HG03103 (cell line): Measurements from ENCODE around the gene GAP43.

Source experiments
- ATAC-seq: cut with Tn5 transposase; IDR thresholded peaks from one replicate; pipeline ENCODE4 v1.9.1; 2021; ENCODE audit warnings: low read depth; ENCODE audit not compliant: unreplicated experiment

The GAP43 gene

DNA sequence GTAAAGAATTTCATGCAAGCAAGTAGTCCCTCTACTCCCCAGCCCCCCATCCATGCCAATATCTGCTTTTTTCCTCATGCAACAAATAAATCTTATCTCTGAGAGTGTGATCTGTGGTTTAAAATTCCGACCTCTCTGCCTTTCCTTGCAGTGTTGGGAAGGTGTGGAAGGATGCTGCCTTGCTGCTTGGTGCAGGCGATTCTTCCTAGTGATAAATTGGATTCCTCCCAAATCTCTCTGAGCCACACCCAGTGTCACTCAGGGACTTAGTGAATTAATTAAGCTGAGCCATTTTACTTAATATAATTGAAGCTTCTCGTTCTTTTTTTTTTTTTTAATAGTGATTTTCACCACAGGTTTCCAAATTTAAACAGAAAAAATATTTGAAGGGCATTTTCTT is 3.4 kb downstream of the GAP43 start:
- no peak for ATAC-seq

DNA sequence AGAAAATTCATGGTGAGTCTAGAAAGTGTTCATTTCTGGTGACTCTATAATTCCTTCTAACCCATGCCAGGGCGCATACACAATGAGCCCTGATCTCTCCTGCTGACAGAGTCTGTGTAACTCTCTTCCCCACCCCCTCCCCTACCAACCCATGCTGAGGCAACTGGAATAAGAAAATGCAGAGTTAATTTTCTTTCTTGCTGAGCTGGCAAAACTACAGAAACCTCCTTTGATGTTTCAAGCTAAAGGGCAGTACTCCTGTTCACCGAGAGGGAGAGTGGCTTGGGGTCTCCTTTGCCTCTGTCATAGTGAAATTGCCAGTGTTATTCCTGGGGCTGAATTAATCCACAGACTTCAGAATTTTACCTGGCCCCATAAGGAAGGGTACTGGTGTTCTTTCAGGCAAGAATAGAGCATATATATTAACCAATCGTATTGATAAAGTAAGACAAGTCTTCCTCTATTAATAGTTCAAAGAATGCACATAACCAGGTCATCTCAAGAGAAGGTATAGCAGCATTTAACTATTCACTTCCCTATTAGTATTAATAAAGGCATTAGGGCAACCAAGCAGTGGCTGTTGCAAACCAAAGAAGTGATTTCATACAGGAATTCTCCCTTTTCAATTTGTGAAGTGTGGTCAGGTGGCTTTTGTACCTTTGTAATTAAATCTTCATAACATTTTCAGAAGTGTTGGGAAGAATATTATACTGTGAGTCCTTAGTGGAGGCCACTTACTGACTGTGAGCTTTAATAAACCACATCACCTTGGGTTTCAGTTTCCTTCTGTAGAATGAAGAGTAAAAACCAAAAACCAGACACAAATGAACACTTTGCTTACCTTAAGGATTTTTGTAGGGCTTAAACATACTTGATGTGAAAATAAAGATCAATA is 4.1 kb downstream of the GAP43 start:
- ATAC-seq: peak; percentile 84

DNA sequence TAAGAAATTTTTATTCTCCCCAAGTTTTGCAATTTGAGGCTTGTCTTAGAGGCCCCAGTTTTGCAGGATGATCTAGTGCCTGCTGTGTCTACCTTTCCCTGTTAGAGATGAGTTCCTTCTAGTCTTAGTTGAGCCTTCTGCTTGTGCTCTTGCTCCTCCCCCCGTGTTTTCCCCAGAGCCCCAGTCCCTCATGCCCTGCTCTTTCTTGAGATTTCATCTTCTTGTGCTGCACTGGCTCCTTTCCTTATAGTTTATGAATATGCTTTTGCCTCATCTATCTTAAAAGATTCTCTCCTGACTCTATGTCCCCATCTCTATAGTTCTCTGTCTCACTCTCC is 4.7 kb downstream of the GAP43 start:
- peak; percentile 33 for ATAC-seq

DNA sequence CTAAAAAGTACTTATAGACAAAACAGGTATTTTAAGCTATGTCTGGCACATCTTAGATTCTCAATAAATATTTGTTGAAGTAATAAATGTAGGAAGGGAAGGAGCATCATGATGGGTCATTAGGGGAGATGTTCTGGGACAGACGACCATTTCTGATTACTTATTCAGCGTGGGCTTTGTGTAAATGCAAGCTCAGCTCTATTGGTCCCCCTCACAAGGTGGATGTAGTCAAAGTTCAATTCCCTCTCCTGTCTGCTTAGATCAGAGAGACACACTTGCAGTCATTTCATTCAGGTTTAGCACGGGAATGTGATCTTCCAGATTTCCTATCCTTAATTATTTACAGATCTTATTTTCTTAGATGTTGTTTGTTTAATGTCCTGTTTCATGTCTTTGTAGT is 7.5 kb downstream of the GAP43 start:
- no peak for ATAC-seq

DNA sequence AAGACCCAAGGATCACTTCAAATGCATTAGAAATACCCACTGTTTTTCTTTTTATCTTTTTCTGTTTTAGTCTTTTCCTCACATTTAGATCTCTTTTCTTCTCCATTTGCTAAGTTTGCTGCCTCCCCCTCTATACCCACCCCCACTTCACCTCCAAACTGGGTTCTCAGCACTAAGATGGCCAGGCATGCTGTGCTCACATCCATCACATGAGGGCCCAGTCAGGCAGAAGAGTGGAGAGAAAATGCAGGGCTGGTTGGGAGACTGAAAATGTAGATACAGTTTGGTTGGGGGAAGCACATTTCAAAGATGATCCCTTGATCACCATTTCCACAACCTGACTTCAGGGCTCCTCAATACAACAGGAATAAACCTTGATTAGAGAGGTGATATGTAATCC is 8.7 kb downstream of the GAP43 start:
- no peak for ATAC-seq

DNA sequence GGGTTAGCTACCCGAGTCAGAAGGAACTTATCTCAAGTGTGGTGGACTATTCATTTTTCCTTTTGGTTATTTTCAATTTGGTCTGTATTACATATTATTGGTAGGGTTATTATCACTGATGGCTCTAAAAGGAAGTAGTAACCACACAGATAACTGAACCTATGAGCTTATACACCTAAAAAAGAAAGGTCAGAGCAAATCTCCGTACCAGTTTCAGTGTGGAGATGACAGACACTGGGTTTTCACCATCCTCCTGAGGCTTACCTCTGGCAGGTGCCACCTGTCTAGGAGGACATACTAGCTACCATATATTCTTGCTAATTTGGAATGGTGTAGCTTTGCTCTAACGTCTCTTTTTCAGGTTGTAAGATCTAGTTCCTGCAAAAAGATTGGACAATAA is 10.2 kb downstream of the GAP43 start:
- no peak for ATAC-seq

DNA sequence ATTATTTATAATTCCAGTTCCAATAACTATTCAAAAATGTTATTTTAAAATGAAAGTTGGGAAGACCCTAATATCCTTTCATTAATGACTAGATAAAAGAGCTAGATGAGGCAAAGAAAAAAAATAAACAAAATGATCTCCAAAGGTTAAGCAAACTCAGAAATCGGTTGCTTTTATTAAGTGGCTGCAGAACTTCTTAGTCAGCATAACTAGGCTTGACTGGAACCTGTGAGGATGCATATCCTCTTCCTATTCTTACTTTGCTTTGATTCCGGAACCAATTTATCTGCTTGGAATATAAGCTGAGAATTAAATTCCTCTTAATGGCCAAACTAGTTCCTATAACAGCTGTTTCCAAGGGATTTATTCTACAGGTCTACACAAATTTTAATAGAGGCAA is 10.7 kb downstream of the GAP43 start:
- ATAC-seq: no peak

DNA sequence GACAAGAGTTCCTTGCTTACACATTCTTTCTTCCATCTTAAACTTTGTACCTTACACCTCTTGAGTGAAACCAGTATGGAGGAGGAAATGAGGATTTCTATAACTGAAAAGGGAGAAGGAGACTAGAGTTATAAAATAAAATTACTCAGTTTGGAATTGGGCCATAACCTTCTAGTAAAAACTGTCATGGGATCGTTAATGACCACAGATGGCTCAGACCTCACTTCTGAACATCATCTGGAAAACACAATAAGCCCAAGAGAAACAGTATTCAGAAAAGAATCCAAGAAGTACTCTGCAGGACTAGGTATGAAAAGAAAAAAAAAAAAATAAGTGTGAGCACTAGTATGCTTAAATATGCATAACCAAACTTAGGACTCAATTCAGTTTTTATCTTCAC is 12.1 kb downstream of the GAP43 start:
- no peak for ATAC-seq

DNA sequence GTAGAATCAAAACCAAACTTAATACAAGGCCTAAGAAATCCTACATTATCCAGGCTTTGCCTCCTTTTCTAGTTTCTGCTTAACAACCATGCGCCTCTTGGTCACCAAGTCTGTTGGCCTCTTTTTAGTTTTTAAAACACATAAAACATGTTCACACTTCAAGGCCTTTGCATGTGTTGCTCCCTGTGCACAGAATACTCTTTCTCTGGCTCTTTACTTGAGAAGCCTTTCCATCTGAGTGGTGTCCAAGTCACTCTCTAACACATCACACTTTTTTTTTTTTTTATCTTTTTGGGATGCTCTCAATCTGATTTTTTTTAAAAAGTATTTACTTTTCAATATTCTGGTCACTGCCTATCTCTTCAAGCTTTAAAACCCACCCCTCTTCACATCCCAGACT is 14.9 kb downstream of the GAP43 start:
- ATAC-seq: no peak

DNA sequence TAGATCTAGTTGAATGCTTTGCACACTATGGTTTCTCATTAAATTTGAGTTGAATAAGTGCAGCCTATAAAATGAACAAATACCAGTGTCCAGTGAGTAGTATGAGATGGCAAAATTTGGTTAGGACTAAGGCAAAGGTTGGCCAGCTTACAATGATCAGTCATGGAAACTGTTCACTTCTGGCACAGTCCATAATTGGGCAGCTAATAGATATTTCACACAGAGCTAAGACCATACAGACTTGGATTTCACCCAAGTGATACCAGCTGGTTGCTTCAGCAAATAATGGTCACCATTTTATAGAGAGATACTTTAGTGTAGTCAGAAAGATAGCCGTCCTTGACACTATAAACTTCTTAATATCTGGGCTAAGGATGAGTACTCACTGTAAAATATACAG is 15.7 kb downstream of the GAP43 start:
- ATAC-seq: no peak

DNA sequence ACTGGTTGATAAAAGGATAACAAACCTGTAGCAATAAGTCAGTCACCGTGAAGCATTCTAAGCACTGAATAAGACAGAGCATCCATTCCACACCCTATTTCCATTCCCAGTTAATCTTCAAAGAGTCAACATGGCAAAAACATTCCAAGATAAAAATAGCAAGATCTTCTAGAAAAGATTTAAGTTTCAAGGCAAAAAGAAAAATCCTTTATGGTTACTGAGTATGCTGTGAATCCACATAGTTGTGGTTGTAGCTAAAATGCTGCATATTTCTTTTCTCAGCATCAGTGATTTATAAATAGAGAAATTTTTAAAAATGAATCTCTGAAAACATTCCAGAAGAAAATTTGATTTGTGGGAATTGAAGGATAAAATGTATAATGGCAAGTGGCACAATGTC is 21.1 kb downstream of the GAP43 start:
- ATAC-seq: no peak

DNA sequence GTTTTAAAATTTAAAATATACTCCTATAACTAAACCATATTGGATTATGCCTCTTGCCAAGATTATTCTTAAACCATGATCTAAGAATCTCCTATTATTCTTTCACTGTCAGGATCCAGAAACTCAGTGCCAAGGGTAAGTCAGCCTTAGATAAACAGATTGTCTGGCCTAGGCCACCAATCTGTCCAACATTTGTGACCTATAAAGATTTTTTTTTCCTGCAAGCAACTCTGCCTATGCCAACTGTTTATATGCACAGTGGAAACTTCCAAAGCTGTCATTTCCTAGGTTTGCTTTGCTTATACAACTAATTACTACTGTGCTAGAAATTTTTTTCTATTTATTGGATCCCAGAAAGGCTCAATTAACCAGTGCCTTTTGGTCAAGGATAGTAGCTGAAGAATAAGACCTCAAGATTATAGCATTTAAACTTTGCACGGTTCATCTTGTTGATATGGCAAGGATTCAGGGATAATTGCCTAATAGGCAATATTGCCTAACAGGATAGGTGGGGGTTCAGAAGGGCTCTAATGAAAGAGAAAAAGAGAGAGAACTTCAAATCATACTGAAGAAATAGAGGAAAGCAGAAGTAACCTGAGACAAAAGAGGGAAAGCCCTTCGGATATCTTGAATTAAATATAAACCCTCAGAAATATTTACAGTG is 22.8 kb downstream of the GAP43 start:
- no peak for ATAC-seq

DNA sequence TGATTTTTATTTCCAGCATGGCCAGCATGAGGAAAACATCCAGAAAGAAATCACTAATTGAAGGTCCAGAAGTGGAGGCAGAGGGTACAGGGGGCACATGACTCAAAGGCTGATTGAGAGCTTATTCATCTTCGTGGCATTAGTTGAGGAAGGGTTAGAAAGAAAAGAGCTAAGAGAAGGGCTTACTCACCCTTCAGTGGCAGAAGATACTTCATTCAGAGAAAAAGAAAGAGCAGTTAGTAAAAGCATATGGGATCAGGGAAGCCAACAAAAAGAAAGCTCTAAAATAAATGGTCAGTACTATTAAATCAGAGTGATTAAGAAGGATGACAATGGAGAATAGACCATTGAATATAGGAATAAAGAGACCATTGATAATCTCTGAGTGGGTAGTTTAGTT is 25.2 kb downstream of the GAP43 start:
- no peak for ATAC-seq

DNA sequence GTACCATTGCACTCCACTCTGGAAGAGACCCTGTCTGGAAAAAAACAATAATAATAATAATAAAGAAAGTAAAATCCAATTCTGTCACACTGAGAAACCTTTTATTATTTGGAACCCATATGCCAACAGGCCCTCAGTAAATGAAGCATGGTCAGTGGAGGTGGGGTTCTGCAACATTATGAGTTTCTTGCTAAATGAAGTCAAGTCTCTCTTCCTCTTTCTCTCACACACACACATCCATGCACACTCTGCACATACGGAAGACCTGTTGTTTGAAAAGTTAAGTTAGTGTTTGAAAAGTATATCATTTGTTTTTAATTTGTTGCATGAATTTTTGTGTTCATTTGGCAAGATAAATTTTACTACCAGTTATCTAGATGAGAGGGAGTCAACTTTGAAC is 27.8 kb downstream of the GAP43 start:
- ATAC-seq: peak; percentile 68

DNA sequence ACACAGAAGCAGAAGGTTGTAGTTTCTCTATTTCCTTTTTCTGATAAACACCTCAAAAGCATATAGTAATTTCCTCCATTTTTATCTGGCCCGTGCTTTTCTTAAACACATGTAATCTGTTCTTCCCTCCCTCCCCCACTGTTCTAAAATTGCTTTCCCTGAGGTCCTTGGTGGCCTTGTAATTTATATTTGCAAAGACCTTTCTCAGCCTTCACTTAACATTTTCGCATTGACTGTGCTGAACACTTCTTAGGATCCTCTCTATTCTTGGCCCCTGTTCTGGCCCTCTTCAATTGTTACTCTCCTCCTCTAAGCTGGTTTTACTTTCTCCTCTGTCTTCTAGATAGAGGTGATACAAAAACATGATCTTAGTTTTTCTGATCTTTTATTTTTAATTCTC is 28.3 kb downstream of the GAP43 start:
- ATAC-seq: peak; percentile 38

DNA sequence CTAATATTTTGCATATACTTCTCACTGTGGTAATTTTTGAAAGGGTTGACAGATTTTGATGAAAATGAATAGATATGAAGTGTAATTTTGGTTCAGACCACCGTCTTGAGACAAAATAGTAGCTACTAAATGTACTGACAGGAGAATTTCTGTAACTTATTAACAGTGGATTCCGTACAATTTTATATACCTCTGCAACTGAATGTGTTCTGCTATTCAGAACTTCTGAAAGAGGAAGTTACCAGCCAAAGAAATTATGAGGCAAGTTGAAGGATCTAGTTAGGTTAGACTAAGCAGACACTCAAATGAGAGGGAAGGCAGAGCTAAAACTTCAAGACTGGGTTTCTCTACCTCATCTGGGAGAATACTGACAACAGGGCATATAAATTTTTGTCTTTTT is 29.4 kb downstream of the GAP43 start:
- ATAC-seq: peak; percentile 51

DNA sequence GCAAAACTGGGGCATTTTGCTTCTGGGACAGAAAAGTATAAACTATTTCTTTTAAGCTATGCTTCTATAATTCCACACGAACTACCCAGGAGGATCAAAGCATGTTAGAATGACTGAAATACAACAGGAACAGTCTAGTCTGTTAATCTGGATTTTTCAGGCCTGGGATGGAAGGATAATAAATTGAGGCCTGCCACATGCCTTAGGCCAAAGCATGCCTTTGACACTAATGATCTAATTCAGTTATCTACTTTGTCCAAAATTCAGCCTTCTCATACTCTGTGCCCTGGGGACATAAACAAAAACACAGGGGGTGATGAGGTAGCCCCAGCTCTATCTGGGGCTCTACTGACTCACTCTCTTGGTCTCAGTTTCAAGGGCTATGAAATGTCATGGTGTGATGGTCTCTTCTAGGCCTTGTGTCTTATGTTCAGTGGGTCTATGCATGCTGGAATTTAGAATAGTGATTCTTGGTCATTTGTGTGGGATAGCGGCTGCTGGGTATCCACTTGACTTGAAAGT is 32.5 kb downstream of the GAP43 start:
- ATAC-seq: no peak

DNA sequence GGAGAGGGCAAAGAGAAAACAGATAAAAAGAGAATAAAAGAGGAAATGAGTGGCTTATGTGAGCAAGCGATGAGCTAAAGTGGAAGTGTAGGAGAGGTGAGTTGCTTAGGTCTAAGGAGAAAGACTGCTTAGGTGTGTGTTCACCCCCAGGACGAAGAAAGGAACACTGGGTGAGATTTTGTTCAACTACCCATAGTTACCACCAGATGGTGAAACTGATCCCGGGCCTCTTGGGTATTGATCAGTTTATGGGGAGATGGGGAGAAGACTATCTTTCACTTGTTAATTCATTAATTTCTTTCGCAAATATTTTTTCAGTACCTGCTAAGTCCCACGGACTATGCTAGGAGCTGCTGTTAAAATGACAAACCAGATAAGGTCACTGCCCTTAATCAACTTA is 33.9 kb downstream of the GAP43 start:
- ATAC-seq: no peak

DNA sequence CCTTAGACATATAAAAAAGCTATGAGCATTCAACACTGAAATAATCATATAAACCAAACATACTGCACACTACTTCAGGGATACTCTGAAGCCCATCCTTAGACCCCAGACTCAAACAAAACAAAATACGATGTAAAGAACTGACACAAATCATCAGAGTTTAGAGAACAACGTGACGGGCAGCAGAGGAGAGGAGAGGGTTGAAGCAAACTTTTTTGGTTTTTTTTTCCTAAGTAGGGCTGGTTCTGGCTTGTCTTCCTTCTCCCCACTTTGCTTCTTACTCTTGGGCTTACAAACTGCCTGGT is 34.7 kb downstream of the GAP43 start:
- no peak for ATAC-seq

DNA sequence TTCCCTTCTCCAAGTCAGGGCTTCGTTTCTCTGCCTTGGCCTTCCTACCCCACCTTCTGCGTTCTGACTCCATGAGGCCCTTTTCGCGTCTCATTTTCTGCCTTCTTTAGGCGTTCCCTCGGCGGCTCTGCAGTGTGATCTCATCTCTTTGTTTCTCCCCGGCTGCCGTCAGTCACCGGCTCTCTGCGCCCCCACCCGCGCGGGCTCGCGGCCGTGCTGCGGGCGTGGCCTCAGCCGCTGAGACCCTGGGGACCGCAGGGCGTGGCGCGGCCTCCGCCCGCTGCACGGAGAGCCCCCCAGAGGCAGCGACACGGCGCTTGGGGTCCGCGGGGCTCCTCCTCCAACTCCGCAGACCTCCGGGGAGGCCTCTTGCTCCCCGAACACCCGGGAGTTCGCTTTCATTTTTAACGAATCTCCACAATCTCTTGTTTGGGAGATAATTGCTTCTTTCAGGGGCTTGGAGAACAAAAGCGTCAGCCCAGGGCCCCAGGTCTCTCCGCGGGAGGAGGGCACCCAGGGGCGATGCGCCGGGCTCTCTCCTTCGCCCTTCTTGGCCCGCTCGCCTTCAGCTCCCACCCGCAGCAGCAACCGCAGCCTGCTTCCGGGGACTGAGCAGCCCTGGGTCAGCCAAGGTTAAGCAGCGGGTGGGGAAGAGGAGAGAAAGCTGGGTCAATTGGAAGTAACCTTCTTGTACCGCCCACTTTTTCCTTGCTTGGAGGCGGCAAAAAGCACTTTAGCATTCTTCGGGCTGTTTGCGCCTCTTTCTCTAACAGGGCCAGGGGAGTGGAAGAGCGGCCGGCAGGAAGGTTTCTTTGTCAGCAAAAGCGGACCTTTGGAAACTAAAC is 35.2 kb downstream of the GAP43 start:
- peak; percentile 76 for ATAC-seq
